ENCODE measurements around the gene STRIP1.
"Not testable (repeated sequence)": the region's sequence is repeated elsewhere in the genome, so short reads cannot be mapped to it uniquely, and the experiment has no call there.

Gene STRIP1

GRCh38 chr1:110068646-110069403 lies 34.4 kb downstream of the STRIP1 start:
- DNase-seq (ENCODE audit: low spot score), result no peak
- FAIRE-seq, result no peak

GRCh38 chr1:110069404-110070281 lies 35.2 kb downstream of the STRIP1 start:
- DNase-seq (ENCODE audit: low spot score) (no peak), FAIRE-seq (no peak)

- no peak for FAIRE-seq
- DNase-seq (ENCODE audit: low spot score), result no peak
Measured at GRCh38 chr1:110070282-110070669, 35.9 kb downstream of the STRIP1 start.

- peak; percentile 42 for FAIRE-seq
- DNase-seq (ENCODE audit: low spot score), result no peak
Measured at GRCh38 chr1:110070671-110071242, 36.3 kb downstream of the STRIP1 start, which contains the start of gene ALX3. ALX3 (minus strand) TSS chr1:110070672; CDS start chr1:110070612, 60 bp downstream.

GRCh38 chr1:110074166-110074565 lies 39.7 kb downstream of the STRIP1 start:
- FAIRE-seq (no peak), DNase-seq (ENCODE audit: low spot score) (no peak)

GRCh38 chr1:110076789-110077500 lies 42.5 kb downstream of the STRIP1 start:
- no peak for FAIRE-seq

GRCh38 chr1:110079995-110080394 lies 45.6 kb downstream of the STRIP1 start:
- DNase-seq (ENCODE audit: low spot score); FAIRE-seq: not testable (repeated sequence)

More at GRCh38 chr1:110076789-110077500, 42.5 kb downstream of the STRIP1 start:
- no peak for DNase-seq (ENCODE audit: low spot score)

GRCh38 chr1:110081061-110081460 lies 46.6 kb downstream of the STRIP1 start:
- FAIRE-seq (no peak), DNase-seq (ENCODE audit: low spot score) (no peak)

- FAIRE-seq (no peak), DNase-seq (ENCODE audit: low spot score) (no peak)
Measured at GRCh38 chr1:110082477-110082876, 48.1 kb downstream of the STRIP1 start.

- FAIRE-seq, result no peak
Measured at GRCh38 chr1:110083061-110083865, 48.8 kb downstream of the STRIP1 start.

GRCh38 chr1:110083866-110084226 lies 49.4 kb downstream of the STRIP1 start:
- no peak for FAIRE-seq

More at GRCh38 chr1:110083061-110083865, 48.8 kb downstream of the STRIP1 start:
- no peak for DNase-seq (ENCODE audit: low spot score)

GRCh38 chr1:110084227-110085078 lies 50.0 kb downstream of the STRIP1 start:
- FAIRE-seq, result no peak
- DNase-seq (ENCODE audit: low spot score), result no peak

More at GRCh38 chr1:110083866-110084226, 49.4 kb downstream of the STRIP1 start:
- DNase-seq (ENCODE audit: low spot score), result no peak

- FAIRE-seq, result no peak
- no peak for DNase-seq (ENCODE audit: low spot score)
Measured at GRCh38 chr1:110085671-110086070, 51.2 kb downstream of the STRIP1 start.

- DNase-seq (ENCODE audit: low spot score) (no peak), FAIRE-seq (no peak)
Measured at GRCh38 chr1:110086961-110087360, 52.5 kb downstream of the STRIP1 start.

- peak; percentile 82 for DNase-seq (ENCODE audit: low spot score)
- no peak for FAIRE-seq
Measured at GRCh38 chr1:110087812-110088738, 53.7 kb downstream of the STRIP1 start.

GRCh38 chr1:110088739-110089316 lies 54.4 kb downstream of the STRIP1 start:
- no peak for DNase-seq (ENCODE audit: low spot score)
- FAIRE-seq, result no peak

GRCh38 chr1:110089561-110090275 lies 55.3 kb downstream of the STRIP1 start:
- no peak for FAIRE-seq
- no peak for DNase-seq (ENCODE audit: low spot score)

Data from urothelium cell line (cell line).